GM19328 (cell line): ENCODE measurements around the gene SLC9A3.
"Not testable (repeated sequence)": the region's sequence is repeated elsewhere in the genome, so short reads cannot be mapped to it uniquely, and the experiment has no call there.

Source experiments
- ATAC-seq: cut with Tn5 transposase; IDR thresholded peaks from one replicate; pipeline ENCODE4 v1.9.1; 2021; ENCODE audit warnings: mild to moderate bottlenecking, moderate library complexity; ENCODE audit not compliant: unreplicated experiment

The SLC9A3 gene

DNA sequence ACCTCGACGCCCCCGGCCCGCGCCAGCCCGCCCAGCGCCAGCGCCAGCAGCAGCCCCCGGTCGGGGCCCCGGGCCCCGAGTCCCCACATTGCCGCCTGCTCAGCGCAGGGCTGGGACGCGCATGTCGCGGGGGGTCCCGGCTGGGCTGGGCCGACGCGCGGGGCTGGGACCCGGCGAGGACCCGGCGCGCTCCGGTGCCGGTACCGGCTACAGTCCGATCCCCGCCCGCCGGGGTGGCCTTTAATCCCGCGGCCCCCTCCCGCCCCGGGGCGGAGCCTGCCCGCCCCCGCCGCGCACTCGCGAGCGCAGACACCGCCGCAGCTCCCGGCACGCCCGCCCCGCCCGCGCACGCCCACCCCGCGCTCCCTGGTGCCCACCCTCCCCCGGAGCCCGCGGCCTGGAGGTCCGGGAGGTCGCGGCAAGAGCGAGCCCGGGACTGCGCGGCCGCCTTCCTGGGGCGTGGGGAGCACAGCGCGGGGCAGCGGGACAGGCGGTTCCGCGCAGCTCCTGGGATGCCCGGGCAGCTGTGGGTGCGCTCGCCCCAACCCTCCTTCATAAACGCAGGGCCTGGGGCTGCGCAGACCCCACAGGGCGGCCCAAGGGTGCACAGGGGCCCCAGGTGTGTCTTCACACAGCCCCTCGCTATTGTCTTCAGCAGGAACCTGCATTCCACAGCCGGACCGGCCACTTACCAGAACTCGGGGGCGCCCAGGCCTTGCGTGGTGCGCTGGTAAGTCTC lies at the start of gene SLC9A3:
Gene SLC9A3 (minus strand): TSS at position 216 of the 739 bp plus-strand sequence.
- no peak for ATAC-seq

GRCh38 chr5:573976-574375 lies 49.7 kb upstream of the SLC9A3 start:
- ATAC-seq = no peak

GRCh38 chr5:573206-573605 lies 49.0 kb upstream of the SLC9A3 start:
- no peak for ATAC-seq

DNA sequence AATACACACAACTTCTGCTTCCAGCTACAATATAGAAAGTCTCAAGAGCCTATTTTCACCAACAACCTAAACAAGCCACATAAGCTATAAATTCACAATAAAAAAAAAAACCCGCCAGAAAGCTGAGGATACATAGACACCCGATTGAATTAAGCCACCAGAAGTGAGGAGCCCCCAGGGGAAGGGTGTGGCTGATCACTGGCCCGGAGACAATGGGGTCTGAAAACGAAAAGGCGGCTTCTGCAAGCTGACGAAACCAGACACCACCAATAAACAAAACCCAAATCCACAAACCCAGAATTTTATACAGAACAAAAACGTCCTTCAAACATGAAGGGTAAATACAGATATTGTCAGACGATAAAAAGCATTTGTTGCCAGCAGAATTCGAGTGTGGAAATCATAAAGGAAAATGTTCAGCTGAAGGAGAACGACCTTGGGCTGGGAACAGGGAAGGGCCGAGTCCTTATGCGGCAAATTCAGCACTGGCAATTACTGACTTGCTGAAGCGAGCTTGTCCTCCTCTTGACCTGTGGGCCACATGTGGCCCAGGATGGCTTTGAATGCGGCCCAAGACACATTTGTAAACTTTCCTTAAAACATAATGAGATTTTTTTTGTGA lies 48.3 kb upstream of the SLC9A3 start:
- no peak for ATAC-seq

DNA sequence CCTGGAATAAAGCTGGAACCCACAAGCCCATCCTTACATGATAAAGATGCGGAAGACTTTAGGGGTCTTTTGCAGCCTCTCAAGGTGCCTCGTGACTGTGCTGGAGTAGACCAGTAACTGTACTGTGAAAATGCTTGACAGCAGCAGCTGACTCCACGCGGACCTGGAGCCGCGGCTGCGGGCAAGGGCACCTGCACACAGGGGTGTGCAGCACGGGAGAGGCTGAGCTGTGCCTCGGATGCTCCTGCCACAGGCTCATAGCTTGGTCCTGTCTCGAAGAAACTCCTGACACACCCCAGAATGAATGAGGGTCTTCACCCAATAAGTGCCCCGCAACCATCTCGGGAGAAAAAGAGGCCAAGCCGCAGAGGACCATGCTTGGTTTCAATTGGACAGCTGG lies 47.5 kb upstream of the SLC9A3 start:
- no peak for ATAC-seq

- ATAC-seq = no peak
Measured at GRCh38 chr5:570886-571285, 46.6 kb upstream of the SLC9A3 start.

DNA sequence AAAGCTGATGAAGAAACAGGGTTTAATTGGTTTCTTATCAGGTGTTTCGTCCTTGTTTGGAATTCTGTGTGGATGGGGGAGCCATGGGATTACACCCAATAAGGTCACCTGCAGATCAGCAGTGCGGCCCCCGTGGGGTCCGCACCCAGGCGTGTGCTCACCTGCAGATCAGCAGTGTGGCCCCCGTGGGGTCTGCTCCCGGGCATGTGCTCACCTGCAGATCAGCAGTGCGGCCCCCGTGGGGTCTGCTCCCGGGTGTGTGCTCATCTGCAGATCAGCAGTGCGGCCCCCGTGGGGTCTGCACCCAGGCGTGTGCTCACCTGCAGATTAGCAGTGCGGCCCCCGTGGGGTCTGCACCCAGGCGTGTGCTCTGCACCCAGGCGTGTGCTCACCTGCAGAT lies 46.2 kb upstream of the SLC9A3 start:
- no peak for ATAC-seq

GRCh38 chr5:569868-570361 lies 45.7 kb upstream of the SLC9A3 start:
- no peak for ATAC-seq

- ATAC-seq = no peak
Measured at GRCh38 chr5:569358-569867, 45.2 kb upstream of the SLC9A3 start.

- no peak for ATAC-seq
Measured at GRCh38 chr5:568809-569208, 44.6 kb upstream of the SLC9A3 start.

- ATAC-seq = no peak
Measured at GRCh38 chr5:568061-568781, 44.0 kb upstream of the SLC9A3 start.

GRCh38 chr5:567664-568060 lies 43.4 kb upstream of the SLC9A3 start:
- no peak for ATAC-seq

DNA sequence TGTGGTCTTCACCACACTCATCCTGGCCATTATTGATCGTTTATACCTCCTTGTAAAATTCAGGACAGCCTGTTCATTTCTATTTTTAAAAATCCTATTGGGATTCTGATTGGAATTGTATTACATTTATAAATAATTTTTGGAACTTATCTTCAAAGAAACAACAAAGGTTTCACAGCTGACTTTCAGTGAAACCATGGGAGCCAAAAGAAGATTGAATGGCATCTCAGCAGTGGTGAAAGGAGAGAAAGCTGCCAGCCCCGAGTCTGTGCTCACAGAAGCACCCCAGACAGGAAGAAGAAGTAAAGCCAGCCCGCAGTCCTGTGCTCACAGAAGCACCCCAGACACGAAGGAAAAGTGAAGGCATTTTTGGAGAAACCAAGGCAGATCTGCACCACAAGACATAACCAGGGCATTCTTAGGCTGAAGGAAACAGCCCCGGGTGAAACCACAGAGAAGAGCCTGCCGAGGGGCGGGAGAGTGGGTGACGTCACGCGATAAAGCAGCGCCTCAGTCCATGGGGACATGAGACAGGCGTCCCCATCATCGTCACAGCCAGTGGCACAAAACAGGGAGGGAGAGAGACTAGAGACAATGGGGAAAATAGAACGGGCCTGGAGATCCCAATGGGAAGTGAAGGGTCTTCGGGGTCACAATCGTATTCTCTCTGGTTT lies 42.5 kb upstream of the SLC9A3 start:
- ATAC-seq = no peak

DNA sequence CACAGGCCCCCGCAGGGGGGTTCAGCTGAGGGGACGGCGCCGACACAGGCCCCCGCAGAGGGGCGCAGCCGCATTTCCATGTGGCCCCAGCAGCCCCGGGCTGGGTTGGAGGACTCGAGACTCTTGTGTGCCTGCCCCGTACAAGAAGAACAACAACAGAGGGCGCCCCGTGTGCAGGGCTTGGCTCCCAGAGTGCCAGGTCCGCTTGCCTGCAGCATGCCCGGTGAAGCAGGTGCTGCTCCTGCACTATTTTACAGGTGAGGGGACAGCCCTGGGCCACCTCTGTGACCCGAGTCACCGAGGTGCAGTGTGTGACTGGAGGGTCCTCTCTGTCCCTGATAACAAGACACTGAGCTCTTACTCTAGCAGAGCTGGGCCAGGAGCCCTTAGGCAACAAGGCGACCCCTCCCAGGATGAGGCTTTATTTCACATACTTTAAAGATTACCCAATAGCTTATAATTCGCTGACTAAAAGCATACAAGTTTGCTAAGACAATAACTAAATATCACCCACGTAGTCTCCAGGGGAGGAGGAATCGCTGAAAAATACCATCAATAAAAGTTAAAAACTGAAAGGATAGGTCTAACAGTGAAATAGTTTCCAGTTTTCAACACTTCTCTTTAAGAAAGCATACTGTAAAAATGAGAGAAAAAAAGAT lies 41.7 kb upstream of the SLC9A3 start:
- ATAC-seq = no peak

GRCh38 chr5:561408-561807 lies 37.2 kb upstream of the SLC9A3 start:
- no peak for ATAC-seq

DNA sequence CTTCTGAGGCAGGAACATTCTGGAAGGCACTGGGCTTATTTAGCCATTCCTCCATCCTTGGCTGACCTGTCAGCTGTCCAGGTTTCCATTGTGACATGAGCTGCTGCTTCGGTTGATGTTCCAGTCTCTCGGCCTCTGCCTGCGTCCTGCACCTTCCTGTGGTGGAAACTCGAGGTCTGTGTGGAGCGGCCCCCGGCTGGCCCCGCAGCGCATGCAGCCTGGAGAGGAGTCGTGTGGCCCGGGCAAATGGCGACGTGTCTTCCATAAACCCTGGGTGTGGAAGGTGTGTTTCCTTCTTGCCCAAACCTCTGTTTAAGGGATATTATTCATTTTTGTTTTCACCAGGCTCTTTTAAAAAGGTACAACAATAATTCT lies 36.5 kb upstream of the SLC9A3 start:
- ATAC-seq = no peak

GRCh38 chr5:558871-559503 lies 34.7 kb upstream of the SLC9A3 start:
- no peak for ATAC-seq

GRCh38 chr5:558326-558725 lies 34.1 kb upstream of the SLC9A3 start:
- no peak for ATAC-seq

DNA sequence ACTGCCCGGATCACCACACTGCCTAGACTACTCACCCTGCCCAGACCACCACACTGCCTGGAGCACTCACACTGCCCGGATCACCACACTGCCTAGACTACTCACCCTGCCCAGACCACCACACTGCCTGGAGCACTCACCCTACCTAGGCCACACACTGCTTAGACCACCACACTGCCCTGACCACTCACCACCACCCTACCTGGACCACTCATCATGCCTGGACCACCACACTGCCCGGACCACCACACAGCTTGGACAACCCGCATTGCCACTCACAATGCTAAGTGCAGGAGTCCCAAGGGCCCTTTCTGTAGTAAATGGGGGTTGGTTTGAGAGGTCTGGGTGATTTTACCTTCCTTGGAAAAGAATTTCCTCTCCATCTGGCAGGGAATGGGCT lies 33.7 kb upstream of the SLC9A3 start:
- ATAC-seq = not testable (repeated sequence)

DNA sequence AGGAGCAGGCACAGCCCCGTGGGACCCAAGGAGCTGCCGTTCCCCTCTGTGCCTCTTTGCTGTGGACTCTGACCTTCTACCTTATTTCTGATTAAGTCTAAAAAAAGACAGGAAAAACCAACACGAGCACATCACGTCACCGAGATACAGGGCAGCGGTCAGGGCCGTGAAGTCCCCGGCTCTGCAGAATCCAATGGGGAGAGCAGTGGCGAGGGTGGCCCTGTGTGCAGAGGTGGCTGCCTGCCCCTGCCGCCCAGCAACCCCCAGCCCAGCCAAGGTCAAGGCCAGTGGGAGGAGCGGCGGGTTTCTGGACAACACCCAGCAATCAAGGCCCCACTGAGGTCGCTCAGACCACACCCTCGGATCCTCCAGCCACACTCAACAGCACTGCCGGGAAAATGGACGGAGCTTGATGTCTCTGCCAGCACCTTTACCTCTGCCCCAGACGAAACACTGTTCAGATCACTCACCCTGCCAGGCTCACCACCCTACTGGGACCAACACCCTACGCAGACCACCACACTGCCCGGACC lies 32.7 kb upstream of the SLC9A3 start:
- no peak for ATAC-seq
